ENCODE results near the gene PGP.

The PGP gene

GRCh38 chr16:2174396-2175131 is 40.1 kb downstream of the PGP start:
- H2BK5ac ChIP-seq (ENCODE audit: low read depth, low read length, poor library complexity, severe bottlenecking) = no peak overlapping the region
- H3K36me3 ChIP-seq (ENCODE audit: control insufficient read depth in 1 of 2, insufficient read depth in 2 of 2, low read depth in 1 of 2, low read length in 2 of 2) = peaks cover 58 to 99% of the 10 kb centered on the region in 2 experiments
- no peak overlapping the region for H2AFZ ChIP-seq (ENCODE audit: low read depth, low read length)
- H3K79me1 ChIP-seq (replicated peaks; ENCODE audit: low read length, poor library complexity, severe bottlenecking) = peaks cover 34% of the 10 kb centered on the region
- no peak overlapping the region for H3K4ac ChIP-seq (ENCODE audit: low read depth in 1 of 2, low read length in 2 of 2)
- H3K4me3 ChIP-seq (ENCODE audit: insufficient read depth in 1 of 2, low read depth in 1 of 2, low read length in 2 of 2) = no peak overlapping the region
- H3K23ac ChIP-seq (ENCODE audit: low read length in 2 of 2) = no peak overlapping the region
- no peak overlapping the region for H3K9ac ChIP-seq (ENCODE audit: low read length)
- DNase-seq = no peak
- H3K4me1 ChIP-seq (ENCODE audit: control insufficient read depth, insufficient read depth, low read depth, low read length) = peaks cover 5% of the 10 kb centered on the region
- H3K14ac ChIP-seq (ENCODE audit: low read length in 2 of 2) = no peak overlapping the region
- no peak overlapping the region for H3K4me2 ChIP-seq (ENCODE audit: low read length, poor library complexity, severe bottlenecking)
- no peak overlapping the region for H2BK12ac ChIP-seq (ENCODE audit: low read length in 2 of 2)
- H2BK15ac ChIP-seq (ENCODE audit: low read depth, poor library complexity, severe bottlenecking) = no peak overlapping the region
- H2BK120ac ChIP-seq (ENCODE audit: low read depth, low read length) = no peak overlapping the region
- no peak overlapping the region for H4K91ac ChIP-seq (ENCODE audit: low read length)
- H3K27ac ChIP-seq (ENCODE audit: low read length, poor library complexity, severe bottlenecking) = no peak overlapping the region
- no peaks in the 10 kb centered on the region for H3K9me3 ChIP-seq (ENCODE audit: control insufficient read depth, low read length)
- H3K18ac ChIP-seq (ENCODE audit: low read depth in 1 of 2, low read length in 2 of 2) = no peak overlapping the region
- H2AK5ac ChIP-seq (ENCODE audit: low read length, severe bottlenecking) = no peak overlapping the region
- no peak overlapping the region for H4K8ac ChIP-seq (ENCODE audit: low read length)
- WGBS = 96% methylated on average over 21 of the region's 21 CpGs
- H3K27me3 ChIP-seq (ENCODE audit: control insufficient read depth in 1 of 2, insufficient read depth in 1 of 2, low read length in 2 of 2) = no peaks in the 10 kb centered on the region

- Histone ChIP-seq H3K9ac (ENCODE audit: low read length) (no peak overlapping the region), H3K4me1 (ENCODE audit: control insufficient read depth, insufficient read depth, low read depth, low read length) (peaks cover 5% of the 10 kb centered on the region), H3K23ac (ENCODE audit: low read length in 2 of 2) (no peak overlapping the region), H4K91ac (ENCODE audit: low read length) (no peak overlapping the region), H2AK5ac (ENCODE audit: low read length, severe bottlenecking) (no peak overlapping the region), H4K8ac (ENCODE audit: low read length) (no peak overlapping the region), H3K18ac (ENCODE audit: low read depth in 1 of 2, low read length in 2 of 2) (no peak overlapping the region), H3K27me3 (ENCODE audit: control insufficient read depth in 1 of 2, insufficient read depth in 1 of 2, low read length in 2 of 2) (no peaks in the 10 kb centered on the region), H2BK15ac (ENCODE audit: low read depth, poor library complexity, severe bottlenecking) (no peak overlapping the region), H2BK5ac (ENCODE audit: low read depth, low read length, poor library complexity, severe bottlenecking) (no peak overlapping the region), H3K4me3 (ENCODE audit: insufficient read depth in 1 of 2, low read depth in 1 of 2, low read length in 2 of 2) (no peak overlapping the region), H3K4ac (ENCODE audit: low read depth in 1 of 2, low read length in 2 of 2) (no peak overlapping the region), H3K27ac (ENCODE audit: low read length, poor library complexity, severe bottlenecking) (no peak overlapping the region), H3K79me1 (replicated peaks; ENCODE audit: low read length, poor library complexity, severe bottlenecking) (peaks cover 36% of the 10 kb centered on the region), H2BK12ac (ENCODE audit: low read length in 2 of 2) (no peak overlapping the region), H3K36me3 (ENCODE audit: control insufficient read depth in 1 of 2, insufficient read depth in 2 of 2, low read depth in 1 of 2, low read length in 2 of 2) (peaks cover 64 to 99% of the 10 kb centered on the region in 2 experiments), H3K9me3 (ENCODE audit: control insufficient read depth, low read length) (no peaks in the 10 kb centered on the region), H2AFZ (ENCODE audit: low read depth, low read length) (no peak overlapping the region), H3K14ac (ENCODE audit: low read length in 2 of 2) (no peak overlapping the region), H3K4me2 (ENCODE audit: low read length, poor library complexity, severe bottlenecking) (no peak overlapping the region), H2BK120ac (ENCODE audit: low read depth, low read length) (no peak overlapping the region)
- WGBS = 96% methylated on average over 4 of the region's 4 CpGs
- no peak for DNase-seq
These were observed 40.7 kb downstream of the PGP start for GRCh38 chr16:2173916-2174315.

GRCh38 chr16:2173366-2173765 is 41.3 kb downstream of the PGP start:
- Histone ChIP-seq H3K27me3 (ENCODE audit: control insufficient read depth in 1 of 2, insufficient read depth in 1 of 2, low read length in 2 of 2) (no peaks in the 10 kb centered on the region), H3K79me1 (replicated peaks; ENCODE audit: low read length, poor library complexity, severe bottlenecking) (peaks cover 39% of the 10 kb centered on the region), H3K27ac (ENCODE audit: low read length, poor library complexity, severe bottlenecking) (no peak overlapping the region), H3K4me2 (ENCODE audit: low read length, poor library complexity, severe bottlenecking) (no peak overlapping the region), H3K4me3 (ENCODE audit: insufficient read depth in 1 of 2, low read depth in 1 of 2, low read length in 2 of 2) (no peak overlapping the region), H4K8ac (ENCODE audit: low read length) (no peak overlapping the region), H2BK5ac (ENCODE audit: low read depth, low read length, poor library complexity, severe bottlenecking) (no peak overlapping the region), H3K4me1 (ENCODE audit: control insufficient read depth, insufficient read depth, low read depth, low read length) (peaks cover 5% of the 10 kb centered on the region), H2BK120ac (ENCODE audit: low read depth, low read length) (no peak overlapping the region), H3K18ac (ENCODE audit: low read depth in 1 of 2, low read length in 2 of 2) (no peak overlapping the region), H3K23ac (ENCODE audit: low read length in 2 of 2) (no peak overlapping the region), H4K91ac (ENCODE audit: low read length) (no peak overlapping the region), H2AFZ (ENCODE audit: low read depth, low read length) (no peak overlapping the region), H3K14ac (ENCODE audit: low read length in 2 of 2) (no peak overlapping the region), H3K9me3 (ENCODE audit: control insufficient read depth, low read length) (no peaks in the 10 kb centered on the region), H3K36me3 (ENCODE audit: control insufficient read depth in 1 of 2, insufficient read depth in 2 of 2, low read depth in 1 of 2, low read length in 2 of 2) (peaks cover 69 to 100% of the 10 kb centered on the region in 2 experiments), H3K4ac (ENCODE audit: low read depth in 1 of 2, low read length in 2 of 2) (no peak overlapping the region), H2BK12ac (ENCODE audit: low read length in 2 of 2) (no peak overlapping the region), H2BK15ac (ENCODE audit: low read depth, poor library complexity, severe bottlenecking) (no peak overlapping the region), H3K9ac (ENCODE audit: low read length) (no peak overlapping the region), H2AK5ac (ENCODE audit: low read length, severe bottlenecking) (no peak overlapping the region)
- no peak for DNase-seq
- 93% methylated on average over 14 of the region's 14 CpGs for WGBS

- peaks cover 44% of the 10 kb centered on the region for H3K79me1 ChIP-seq (replicated peaks; ENCODE audit: low read length, poor library complexity, severe bottlenecking)
- H3K18ac ChIP-seq (ENCODE audit: low read depth in 1 of 2, low read length in 2 of 2) = no peak overlapping the region
- no peak overlapping the region for H2BK5ac ChIP-seq (ENCODE audit: low read depth, low read length, poor library complexity, severe bottlenecking)
- no peak for DNase-seq
- H3K36me3 ChIP-seq (ENCODE audit: control insufficient read depth in 1 of 2, insufficient read depth in 2 of 2, low read depth in 1 of 2, low read length in 2 of 2) = peaks cover 74 to 100% of the 10 kb centered on the region in 2 experiments
- H3K27me3 ChIP-seq (ENCODE audit: control insufficient read depth in 1 of 2, insufficient read depth in 1 of 2, low read length in 2 of 2) = no peaks in the 10 kb centered on the region
- no peak overlapping the region for H3K27ac ChIP-seq (ENCODE audit: low read length, poor library complexity, severe bottlenecking)
- no peak overlapping the region for H3K9ac ChIP-seq (ENCODE audit: low read length)
- H3K23ac ChIP-seq (ENCODE audit: low read length in 2 of 2) = no peak overlapping the region
- no peaks in the 10 kb centered on the region for H3K9me3 ChIP-seq (ENCODE audit: control insufficient read depth, low read length)
- H3K4me3 ChIP-seq (ENCODE audit: insufficient read depth in 1 of 2, low read depth in 1 of 2, low read length in 2 of 2) = no peak overlapping the region
- no peak overlapping the region for H3K4me2 ChIP-seq (ENCODE audit: low read length, poor library complexity, severe bottlenecking)
- WGBS = 98% methylated on average over 29 of the region's 29 CpGs
- H3K4ac ChIP-seq (ENCODE audit: low read depth in 1 of 2, low read length in 2 of 2) = no peak overlapping the region
- no peak overlapping the region for H2BK120ac ChIP-seq (ENCODE audit: low read depth, low read length)
- H3K14ac ChIP-seq (ENCODE audit: low read length in 2 of 2) = no peak overlapping the region
- no peak overlapping the region for H4K91ac ChIP-seq (ENCODE audit: low read length)
- no peak overlapping the region for H4K8ac ChIP-seq (ENCODE audit: low read length)
- H2BK12ac ChIP-seq (ENCODE audit: low read length in 2 of 2) = no peak overlapping the region
- H2AFZ ChIP-seq (ENCODE audit: low read depth, low read length) = no peak overlapping the region
- H2BK15ac ChIP-seq (ENCODE audit: low read depth, poor library complexity, severe bottlenecking) = no peak overlapping the region
- no peak overlapping the region for H2AK5ac ChIP-seq (ENCODE audit: low read length, severe bottlenecking)
- H3K4me1 ChIP-seq (ENCODE audit: control insufficient read depth, insufficient read depth, low read depth, low read length) = peaks cover 9% of the 10 kb centered on the region
These were observed 41.8 kb downstream of the PGP start for GRCh38 chr16:2172688-2173335.

Measured in mesenchymal stem cell (in vitro differentiated cells and primary cell).